ENCODE data around the gene PHF23.

DNA sequence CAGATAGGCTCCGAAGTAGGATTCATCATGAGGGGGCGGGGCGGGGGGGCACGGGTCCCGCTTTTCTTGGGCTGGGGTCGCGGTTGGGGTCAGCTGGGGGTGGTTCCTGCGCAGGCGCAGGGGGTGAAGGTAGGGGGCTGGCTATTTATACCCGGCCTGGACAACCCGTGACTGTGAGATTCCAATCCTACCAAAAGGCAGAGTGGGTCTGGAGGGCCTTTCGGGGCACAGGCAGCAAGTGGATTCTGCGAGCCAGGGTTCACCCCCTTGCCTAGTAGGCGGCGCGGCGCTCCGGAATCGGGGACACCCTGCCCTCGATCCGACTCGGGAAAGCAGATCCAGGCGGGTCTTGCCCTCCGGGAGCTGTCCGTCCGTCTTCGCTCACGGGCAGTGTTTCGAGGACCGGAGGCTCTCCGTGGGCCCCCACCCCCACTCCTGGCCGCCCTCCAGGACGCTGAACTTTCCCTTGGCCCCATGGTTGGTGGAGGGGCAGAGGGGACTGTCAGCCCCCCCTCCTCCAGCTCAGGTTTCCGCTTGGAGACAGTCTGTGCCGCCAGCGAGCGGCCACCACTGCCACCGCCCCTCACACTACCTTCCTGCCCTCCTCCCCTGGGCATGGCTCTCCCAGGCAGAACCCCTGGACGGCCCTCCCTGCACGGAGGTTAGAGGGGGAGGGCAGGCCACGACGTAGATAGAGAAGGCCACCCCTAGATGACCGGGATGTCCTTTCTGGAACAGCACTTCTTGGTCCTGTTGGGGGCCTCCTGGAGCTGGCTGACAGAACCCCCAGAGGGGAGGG is 42.9 kb upstream of the PHF23 start:
- TF ChIP-seq, protein P1, sequence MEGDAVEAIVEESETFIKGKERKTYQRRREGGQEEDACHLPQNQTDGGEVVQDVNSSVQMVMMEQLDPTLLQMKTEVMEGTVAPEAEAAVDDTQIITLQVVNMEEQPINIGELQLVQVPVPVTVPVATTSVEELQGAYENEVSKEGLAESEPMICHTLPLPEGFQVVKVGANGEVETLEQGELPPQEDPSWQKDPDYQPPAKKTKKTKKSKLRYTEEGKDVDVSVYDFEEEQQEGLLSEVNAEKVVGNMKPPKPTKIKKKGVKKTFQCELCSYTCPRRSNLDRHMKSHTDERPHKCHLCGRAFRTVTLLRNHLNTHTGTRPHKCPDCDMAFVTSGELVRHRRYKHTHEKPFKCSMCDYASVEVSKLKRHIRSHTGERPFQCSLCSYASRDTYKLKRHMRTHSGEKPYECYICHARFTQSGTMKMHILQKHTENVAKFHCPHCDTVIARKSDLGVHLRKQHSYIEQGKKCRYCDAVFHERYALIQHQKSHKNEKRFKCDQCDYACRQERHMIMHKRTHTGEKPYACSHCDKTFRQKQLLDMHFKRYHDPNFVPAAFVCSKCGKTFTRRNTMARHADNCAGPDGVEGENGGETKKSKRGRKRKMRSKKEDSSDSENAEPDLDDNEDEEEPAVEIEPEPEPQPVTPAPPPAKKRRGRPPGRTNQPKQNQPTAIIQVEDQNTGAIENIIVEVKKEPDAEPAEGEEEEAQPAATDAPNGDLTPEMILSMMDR (IDR thresholded peaks at IDR 0.05; ENCODE audit: low read depth, low read length) = no peak
- TF ChIP-seq MYC (IDR thresholded peaks at IDR 0.05; ENCODE audit: low read depth, low read length) = no peak
- no peak for TF ChIP-seq POLR2A (IDR thresholded peaks at IDR 0.05; ENCODE audit: extremely low read depth, insufficient read length)

Measured in NB4 (cell line).